HFFc6 (cell line): ENCODE measurements around the gene IGFN1. TPM values are rescaled to one million over a fixed set of nuclear protein-coding genes. Genes with fewer than 3 reads are reported as not detected.

Source experiments
- DNase-seq: peaks from one replicate; pipeline ENCODE4 v3.0.0-alpha.2; 2018
- H3K27ac Mint-ChIP-seq: 2 replicates; pipeline ENCODE4 v1.8.0; 2020; ENCODE audit warnings: mild to moderate bottlenecking, mixed read lengths
- H3K27me3 Mint-ChIP-seq: 2 replicates; pipeline ENCODE4 v1.8.0; 2021; ENCODE audit warnings: mild to moderate bottlenecking, moderate library complexity, mixed read lengths; ENCODE audit not compliant: insufficient read depth
- H3K36me3 Mint-ChIP-seq: 2 replicates; pipeline ENCODE4 v1.8.0; 2021; ENCODE audit warnings: low read depth, mixed read lengths
- H3K4me1 Mint-ChIP-seq: 2 replicates; pipeline ENCODE4 v1.8.0; 2020; ENCODE audit warnings: low read depth, mixed read lengths
- H3K4me3 Mint-ChIP-seq: 2 replicates; pipeline ENCODE4 v1.8.0; 2020; ENCODE audit warnings: mild to moderate bottlenecking, moderate library complexity, mixed read lengths
- H3K9me3 Mint-ChIP-seq: 2 replicates; pipeline ENCODE4 v1.8.0; 2020; ENCODE audit warnings: mild to moderate bottlenecking, mixed read lengths
- total RNA-seq, 6 experiments: library from RNA; stranded (reverse); fragmentation: NEBNext Ultra II Directional; extraction: Animal tissue kit (Norgen Biotek cat#: 25700); gene quantifications; 2 replicates in 1 of 6; 3 replicates in 5 of 6; pipeline ENCODE4 v1.2.3, GENCODE V29; 2021
- TF ChIP-seq, protein P1 (sequence below): fragments of 200-600 bp; sonication (generic); IDR thresholded peaks from 2 replicates; pipeline ENCODE4 v1.5.0; 2021; ENCODE audit warnings: antibody characterized with exemption, mild to moderate bottlenecking

The IGFN1 gene
- total RNA-seq, 6 experiments from 2014 or later, result not detected

DNA sequence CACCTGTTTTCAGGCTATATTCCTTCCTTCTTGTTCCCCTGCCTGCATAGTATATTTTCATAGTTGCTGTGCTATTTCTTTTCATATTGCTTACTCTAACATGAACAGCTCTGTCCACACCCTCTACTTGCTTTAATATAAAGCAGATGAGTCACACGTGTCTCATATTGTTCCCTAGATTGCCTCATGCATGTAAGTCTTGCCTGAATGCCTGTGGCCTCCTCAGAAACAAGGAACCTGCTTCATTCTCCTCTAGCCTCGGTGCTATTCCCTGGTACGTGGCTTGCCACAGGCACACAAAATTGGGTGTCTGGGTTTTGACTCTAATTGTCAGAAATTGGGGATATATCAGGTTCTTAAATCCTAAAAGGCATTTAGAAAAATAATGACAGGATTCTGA is 76.2 kb downstream of the IGFN1 start:
- Mint-ChIP-seq H3K4me1 (peaks cover 44% of the 10 kb centered on the region), H3K27me3 (no peaks in the 10 kb centered on the region; the same call in 1 of the 2 replicates)

DNA sequence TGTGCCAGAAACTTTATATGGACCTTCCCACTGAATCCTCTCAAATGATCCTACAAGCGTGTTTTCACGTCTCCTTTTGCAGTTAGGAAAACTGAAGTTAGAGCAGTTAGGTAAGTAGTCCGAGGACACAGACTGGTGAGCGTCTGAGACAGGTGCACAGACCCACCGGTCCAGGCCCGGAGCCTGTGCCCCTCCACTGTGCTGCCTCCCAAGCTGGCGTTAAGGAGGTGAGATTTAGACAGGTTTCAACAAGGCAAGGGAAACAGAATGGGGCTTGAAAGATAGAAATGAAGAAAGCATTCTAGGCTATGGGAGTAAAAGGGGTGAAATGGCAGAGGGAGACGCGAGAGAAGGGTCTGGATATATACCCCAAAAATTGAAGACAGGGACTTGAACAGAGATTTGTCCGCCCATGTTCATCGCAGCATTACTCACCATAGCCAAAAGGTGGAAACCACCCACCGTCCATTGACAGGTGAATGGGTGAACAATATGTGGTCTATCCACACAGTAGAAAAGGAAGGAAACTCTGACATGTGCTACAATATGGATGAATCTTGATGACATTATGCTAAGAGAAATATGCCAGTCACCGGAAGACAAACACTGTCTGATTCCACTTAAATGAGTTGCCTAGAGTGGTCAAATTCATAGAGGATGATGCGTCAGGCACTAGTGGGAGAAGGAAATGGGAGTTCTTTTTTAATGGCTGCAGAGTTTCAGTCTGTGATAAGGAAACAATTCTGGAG is 77.0 kb downstream of the IGFN1 start:
- H3K9me3 Mint-ChIP-seq, result no peaks in the 10 kb centered on the region
- H3K4me3 Mint-ChIP-seq, result peak overlapping the region; percentile 22
- peaks cover 42% of the 10 kb centered on the region for H3K4me1 Mint-ChIP-seq
- no peaks in the 10 kb centered on the region; the same call in 1 of the 2 replicates for H3K27me3 Mint-ChIP-seq
- TF ChIP-seq, protein P1, sequence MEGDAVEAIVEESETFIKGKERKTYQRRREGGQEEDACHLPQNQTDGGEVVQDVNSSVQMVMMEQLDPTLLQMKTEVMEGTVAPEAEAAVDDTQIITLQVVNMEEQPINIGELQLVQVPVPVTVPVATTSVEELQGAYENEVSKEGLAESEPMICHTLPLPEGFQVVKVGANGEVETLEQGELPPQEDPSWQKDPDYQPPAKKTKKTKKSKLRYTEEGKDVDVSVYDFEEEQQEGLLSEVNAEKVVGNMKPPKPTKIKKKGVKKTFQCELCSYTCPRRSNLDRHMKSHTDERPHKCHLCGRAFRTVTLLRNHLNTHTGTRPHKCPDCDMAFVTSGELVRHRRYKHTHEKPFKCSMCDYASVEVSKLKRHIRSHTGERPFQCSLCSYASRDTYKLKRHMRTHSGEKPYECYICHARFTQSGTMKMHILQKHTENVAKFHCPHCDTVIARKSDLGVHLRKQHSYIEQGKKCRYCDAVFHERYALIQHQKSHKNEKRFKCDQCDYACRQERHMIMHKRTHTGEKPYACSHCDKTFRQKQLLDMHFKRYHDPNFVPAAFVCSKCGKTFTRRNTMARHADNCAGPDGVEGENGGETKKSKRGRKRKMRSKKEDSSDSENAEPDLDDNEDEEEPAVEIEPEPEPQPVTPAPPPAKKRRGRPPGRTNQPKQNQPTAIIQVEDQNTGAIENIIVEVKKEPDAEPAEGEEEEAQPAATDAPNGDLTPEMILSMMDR, result no peak
- H3K36me3 Mint-ChIP-seq, result no peaks in the 10 kb centered on the region
- peak; percentile 70 for DNase-seq
- H3K27ac Mint-ChIP-seq, result peak overlapping the region; percentile 86

More for the DNA sequence above, 76.2 kb downstream of the IGFN1 start:
- TF ChIP-seq, protein P1, result no peak
- Mint-ChIP-seq H3K36me3 (no peaks in the 10 kb centered on the region), H3K27ac (peak overlapping the region; percentile 86), H3K9me3 (no peaks in the 10 kb centered on the region), H3K4me3 (peak overlapping the region; percentile 22; the same call in 1 of the 2 replicates)
- peak; percentile 87 for DNase-seq

DNA sequence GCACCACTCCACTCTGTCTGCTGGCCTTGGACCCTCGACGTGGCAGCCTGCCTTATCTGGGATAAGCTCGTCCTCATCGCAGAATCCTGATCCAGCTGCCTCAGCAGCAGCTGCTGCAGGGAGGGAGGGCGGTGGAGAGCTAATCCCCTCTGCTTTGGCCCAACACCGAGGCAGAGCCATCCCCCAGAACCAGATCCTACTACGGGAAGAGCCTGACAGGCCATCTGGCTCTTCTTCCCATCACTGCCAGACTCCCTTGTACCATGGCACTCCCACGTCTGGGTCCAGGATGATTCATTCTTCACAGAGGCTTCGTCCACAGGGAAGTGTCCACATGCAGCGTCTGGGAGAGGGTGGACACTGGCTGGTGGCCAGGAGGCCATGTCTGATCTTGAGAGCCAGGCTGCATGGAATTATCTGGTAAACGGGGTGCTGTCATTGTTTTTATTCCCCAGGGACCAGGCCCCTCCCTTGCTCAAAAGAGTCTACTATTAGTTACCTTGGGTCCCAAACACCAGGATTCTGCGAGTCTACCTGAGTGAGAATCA is 78.1 kb downstream of the IGFN1 start:
- TF ChIP-seq, protein P1, result no peak
- no peaks in the 10 kb centered on the region; the same call in 1 of the 2 replicates for H3K27me3 Mint-ChIP-seq
- no peaks in the 10 kb centered on the region for H3K36me3 Mint-ChIP-seq
- peak; percentile 64 for DNase-seq
- no peaks in the 10 kb centered on the region for H3K9me3 Mint-ChIP-seq
- peaks cover 42% of the 10 kb centered on the region for H3K4me1 Mint-ChIP-seq
- H3K27ac Mint-ChIP-seq, result peak overlapping the region; percentile 86
- no peak overlapping the region for H3K4me3 Mint-ChIP-seq

DNA sequence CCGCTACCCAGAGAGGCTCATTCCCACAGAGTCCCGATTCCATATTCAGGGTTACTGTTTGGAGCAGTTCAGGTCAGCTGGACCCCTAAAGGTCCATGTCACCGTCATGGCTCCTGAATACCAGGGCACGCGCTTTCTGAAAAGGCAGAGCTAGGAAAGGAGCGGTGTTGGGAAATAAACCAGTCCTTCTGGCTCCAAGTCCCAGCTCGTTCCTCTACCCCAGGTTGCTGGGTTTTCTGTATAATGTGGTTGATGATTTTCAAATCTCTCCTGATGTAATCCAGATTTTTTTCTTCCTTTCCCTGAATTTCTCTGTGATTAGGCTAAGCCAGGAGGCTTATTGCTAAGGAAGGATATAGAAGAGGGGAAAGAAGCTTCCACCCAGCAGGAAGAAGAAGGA is 78.7 kb downstream of the IGFN1 start:
- no peaks in the 10 kb centered on the region; the same call in 1 of the 2 replicates for H3K27me3 Mint-ChIP-seq
- H3K27ac Mint-ChIP-seq, result peak overlapping the region; percentile 36; the same call in 1 of the 2 replicates
- H3K36me3 Mint-ChIP-seq, result no peaks in the 10 kb centered on the region
- TF ChIP-seq, protein P1, result no peak
- no peak overlapping the region for H3K4me3 Mint-ChIP-seq
- no peaks in the 10 kb centered on the region for H3K9me3 Mint-ChIP-seq
- peaks cover 42% of the 10 kb centered on the region for H3K4me1 Mint-ChIP-seq
- DNase-seq, result no peak

DNA sequence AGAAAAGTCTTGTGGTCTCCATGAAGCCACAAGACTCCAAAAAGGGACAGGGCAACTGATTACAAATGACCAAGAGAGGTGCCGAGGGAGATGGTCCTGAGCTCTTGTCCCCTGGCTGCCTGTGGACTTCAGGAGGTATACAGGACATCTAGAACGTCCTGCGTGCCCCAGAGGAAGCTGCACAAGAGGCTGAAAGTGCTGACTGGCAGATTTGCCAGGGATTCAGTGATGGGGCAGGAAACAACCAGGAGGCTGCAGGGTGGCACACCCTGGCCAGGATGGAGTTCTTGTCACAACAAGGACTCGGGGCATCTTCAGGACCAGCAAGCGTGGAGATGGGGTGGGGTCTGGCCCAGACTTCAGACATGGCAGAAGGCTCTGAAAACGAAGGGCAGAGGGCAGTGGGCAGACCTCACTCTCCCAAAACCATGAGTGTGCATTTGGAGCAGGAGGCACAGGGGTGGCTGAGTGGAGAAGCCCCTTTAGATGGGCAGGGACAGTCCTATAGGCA is 79.3 kb downstream of the IGFN1 start:
- H3K36me3 Mint-ChIP-seq, result no peaks in the 10 kb centered on the region
- TF ChIP-seq, protein P1, result no peak
- no peaks in the 10 kb centered on the region for H3K9me3 Mint-ChIP-seq
- no peak overlapping the region for H3K4me3 Mint-ChIP-seq
- no peaks in the 10 kb centered on the region; the same call in 1 of the 2 replicates for H3K27me3 Mint-ChIP-seq
- peaks cover 47% of the 10 kb centered on the region for H3K4me1 Mint-ChIP-seq
- DNase-seq, result no peak
- no peak overlapping the region for H3K27ac Mint-ChIP-seq
